Muscle of arm (tissue), 12 donors: ENCODE results near the gene RNF227. TPM values are rescaled to one million over a fixed set of nuclear protein-coding genes. Genes with fewer than 3 reads are reported as not detected.
"Not testable (repeated sequence)": the region's sequence is repeated elsewhere in the genome, so short reads cannot be mapped to it uniquely, and the experiment has no call there.

ENCODE experiments used
- DNase-seq: peaks from one replicate; pipeline ENCODE4 v3.0.0-alpha.2; 2013
- polyA plus RNA-seq, 12 donors: library from polyadenylated mRNA; unstranded; fragments of 120-200 nt; gene quantifications; one replicate each; pipeline ENCODE4 v1.2.1, GENCODE V29; 2013; ENCODE audit not compliant: insufficient read length in 12 of 12

Gene RNF227
- polyA plus RNA-seq, 12 donors = 2.4 to 4.8 (median 3.0) TPM; not detected in 2

DNA sequence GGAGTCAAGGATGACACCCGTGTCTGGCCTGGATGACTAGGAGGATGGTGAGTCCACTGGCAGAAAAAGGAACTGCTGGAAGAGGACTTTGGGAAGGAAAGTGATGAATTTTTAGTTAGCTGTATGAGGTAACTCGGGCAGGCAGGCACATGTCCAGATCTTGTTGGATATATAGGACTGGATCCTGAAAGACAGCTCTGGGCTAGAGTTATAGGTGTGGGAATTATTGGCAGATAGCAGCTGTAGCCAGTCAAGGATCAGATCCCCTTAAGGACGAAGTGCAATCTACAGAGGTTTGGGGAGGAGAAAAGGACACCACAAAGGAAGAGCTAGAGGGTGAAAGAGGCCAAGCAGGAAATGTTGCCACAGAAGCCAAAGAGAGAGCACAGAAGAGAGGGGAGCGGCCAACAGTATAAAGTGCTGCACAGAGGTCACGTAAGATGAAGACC is 48.2 kb downstream of the RNF227 start:
- no peak for DNase-seq

DNA sequence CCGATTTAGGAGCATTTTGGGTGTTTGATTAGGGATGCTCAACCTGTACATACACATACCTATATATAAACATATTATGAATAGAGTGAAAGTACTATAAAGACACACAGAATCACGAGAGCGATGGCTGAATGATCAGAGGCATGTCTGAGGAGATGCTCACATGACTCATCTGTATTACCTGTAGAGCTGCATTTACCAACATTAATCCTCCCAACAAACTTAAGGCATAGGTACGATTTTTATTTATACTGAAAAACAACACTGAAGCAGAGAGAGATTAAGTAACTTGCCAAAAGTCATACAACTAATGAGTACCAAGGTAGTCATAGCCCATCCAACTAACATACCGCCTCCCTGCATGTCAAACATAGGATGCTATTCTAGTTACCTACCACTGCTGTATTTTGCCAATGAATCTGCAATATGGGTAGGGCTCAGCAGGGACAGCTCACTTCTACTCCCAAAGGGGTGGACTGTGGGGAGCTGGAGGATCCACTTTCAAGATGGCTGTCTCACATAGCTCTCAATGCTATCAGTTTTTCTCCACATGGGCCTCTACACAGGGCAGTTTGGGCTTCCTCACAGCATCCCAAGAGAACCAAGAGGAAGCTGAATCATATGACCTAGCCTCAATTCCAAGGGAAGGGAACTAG is 51.0 kb downstream of the RNF227 start:
- DNase-seq = no peak

DNA sequence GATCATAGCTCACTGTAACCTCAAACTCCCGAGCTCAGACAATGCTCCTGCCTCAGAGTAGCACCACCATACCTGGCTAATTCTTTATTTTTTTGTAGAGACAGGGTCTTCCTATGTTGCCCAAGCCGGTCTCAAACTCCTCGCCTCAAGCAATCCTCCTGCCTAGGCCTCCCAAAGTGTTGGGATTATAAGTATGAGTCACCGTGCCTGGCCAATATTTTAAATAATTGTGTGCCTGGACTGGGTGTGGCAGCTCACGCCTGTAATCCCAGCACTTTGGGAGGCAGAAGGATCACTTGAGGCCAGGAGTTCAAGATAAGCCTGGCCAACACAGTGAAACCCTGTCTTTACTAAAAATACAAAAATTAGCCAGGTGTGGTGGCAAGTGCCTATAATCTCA is 51.7 kb downstream of the RNF227 start:
- not testable (repeated sequence) for DNase-seq

Other genes starting within 250 kb of the RNF227 start
- 100 to 1,000 TPM in 1 of 12 donors, 10 to 100 TPM in 11; 32.5 to 874 (median 37.6) TPM for gene TP53, start 228.8 kb downstream of the RNF227 start, polyA plus RNA-seq
- gene WRAP53, start 227.8 kb downstream of the RNF227 start, polyA plus RNA-seq = 1 to 10 TPM in 11 of 12 donors, not detected in 1; 5.1 to 9.9 (median 7.5) TPM
- 10 to 100 TPM in 2 of 12 donors, 1 to 10 TPM in 9, not detected in 1; 3.2 to 15.0 (median 6.0) TPM for gene EFNB3, start 211.1 kb downstream of the RNF227 start, polyA plus RNA-seq
- 10 to 100 TPM in 2 of 12 donors, 1 to 10 TPM in 9, not detected in 1; 2.3 to 13.6 (median 3.8) TPM for gene DNAH2, start 198.5 kb downstream of the RNF227 start, polyA plus RNA-seq
- gene KDM6B, start 82.1 kb downstream of the RNF227 start, polyA plus RNA-seq = 10 to 100 TPM in 11 of 12 donors, not detected in 1; 10.9 to 26.5 (median 14.6) TPM
- gene TMEM88, start 61.2 kb downstream of the RNF227 start, polyA plus RNA-seq = 10 to 100 TPM in 11 of 12 donors, not detected in 1; 14.1 to 29.0 (median 20.2) TPM
- 10 to 100 TPM in 11 of 12 donors, not detected in 1; 34.8 to 74.9 (median 41.8) TPM for gene NAA38, start 58.7 kb downstream of the RNF227 start, polyA plus RNA-seq
- 10 to 100 TPM in 4 of 12 donors, 1 to 10 TPM in 7, not detected in 1; 6.7 to 14.1 (median 8.7) TPM for gene CYB5D1, start 58.3 kb downstream of the RNF227 start, polyA plus RNA-seq
- 100 to 1,000 TPM in 2 of 12 donors, 10 to 100 TPM in 9, not detected in 1; 56.4 to 524 (median 74.2) TPM for gene CHD3, start 27.5 kb downstream of the RNF227 start, polyA plus RNA-seq
- gene KCNAB3, start 13.6 kb upstream of the RNF227 start, polyA plus RNA-seq = 10 to 100 TPM in 1 of 12 donors, 1 to 10 TPM in 9, not detected in 2; 2.5 to 18.8 (median 6.0) TPM
- 10 to 100 TPM in 11 of 12 donors, not detected in 1; 76.1 to 93.9 (median 82.4) TPM for gene TRAPPC1, start 15.7 kb upstream of the RNF227 start, polyA plus RNA-seq
- gene CNTROB, start 15.9 kb upstream of the RNF227 start, polyA plus RNA-seq = 10 to 100 TPM in 11 of 12 donors, not detected in 1; 24.9 to 62.8 (median 31.2) TPM
- under 1 TPM in 3 of 12 donors, not detected in 9; 0.04 to 0.15 (median 0.05) TPM for gene GUCY2D, start 86.3 kb upstream of the RNF227 start, polyA plus RNA-seq
- 1 to 10 TPM in 1 of 12 donors, under 1 TPM in 9, not detected in 2; 0.18 to 1.2 (median 0.28) TPM for gene ALOX15B, start 122.8 kb upstream of the RNF227 start, polyA plus RNA-seq
- gene ALOX12B, start 171.4 kb upstream of the RNF227 start, polyA plus RNA-seq = under 1 TPM in 3 of 12 donors, not detected in 9; 0.09 to 0.66 (median 0.49) TPM
- gene ALOXE3, start 202.2 kb upstream of the RNF227 start, polyA plus RNA-seq = under 1 TPM in 3 of 12 donors, not detected in 9; 0.08 to 0.37 (median 0.22) TPM
- under 1 TPM in 3 of 12 donors, not detected in 9; 0.12 to 0.29 (median 0.14) TPM for gene HES7, start 207.8 kb upstream of the RNF227 start, polyA plus RNA-seq
- 100 to 1,000 TPM in 1 of 12 donors, 10 to 100 TPM in 10, not detected in 1; 27.4 to 159 (median 47.2) TPM for gene PER1, start 236.1 kb upstream of the RNF227 start, polyA plus RNA-seq
- gene VAMP2, start 246.7 kb upstream of the RNF227 start, polyA plus RNA-seq = 1,000 to 10,000 TPM in 1 of 12 donors, 100 to 1,000 TPM in 1, 10 to 100 TPM in 10; 53.7 to 1,226 (median 62.8) TPM